ENCODE results near the gene WNT11.

The WNT11 gene

DNA sequence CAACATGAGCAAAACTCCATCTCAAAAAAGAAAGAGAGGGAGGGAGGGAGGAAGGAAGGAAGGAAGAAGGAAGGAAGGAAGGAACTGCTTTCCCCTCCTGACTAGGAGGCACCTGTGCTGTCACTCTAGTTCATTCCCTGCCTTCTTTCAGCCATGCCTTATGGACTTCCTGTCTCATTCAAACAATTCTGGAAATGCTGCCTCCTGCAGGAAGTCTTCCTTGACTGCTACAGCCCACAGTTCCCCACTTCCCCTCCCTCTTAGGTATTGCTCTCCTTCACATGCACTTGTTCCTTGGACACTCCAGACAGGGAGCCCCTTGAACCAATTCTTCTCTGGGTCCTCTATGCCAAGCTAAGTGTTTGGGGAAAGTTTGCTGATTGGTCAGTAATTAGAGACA, 31.6 kb upstream of the WNT11 start:
- TF ChIP-seq POLR2AphosphoS5 (IDR thresholded peaks at IDR 0.05; ENCODE audit: low read depth, low read length): no peak
- TF ChIP-seq, protein P1, sequence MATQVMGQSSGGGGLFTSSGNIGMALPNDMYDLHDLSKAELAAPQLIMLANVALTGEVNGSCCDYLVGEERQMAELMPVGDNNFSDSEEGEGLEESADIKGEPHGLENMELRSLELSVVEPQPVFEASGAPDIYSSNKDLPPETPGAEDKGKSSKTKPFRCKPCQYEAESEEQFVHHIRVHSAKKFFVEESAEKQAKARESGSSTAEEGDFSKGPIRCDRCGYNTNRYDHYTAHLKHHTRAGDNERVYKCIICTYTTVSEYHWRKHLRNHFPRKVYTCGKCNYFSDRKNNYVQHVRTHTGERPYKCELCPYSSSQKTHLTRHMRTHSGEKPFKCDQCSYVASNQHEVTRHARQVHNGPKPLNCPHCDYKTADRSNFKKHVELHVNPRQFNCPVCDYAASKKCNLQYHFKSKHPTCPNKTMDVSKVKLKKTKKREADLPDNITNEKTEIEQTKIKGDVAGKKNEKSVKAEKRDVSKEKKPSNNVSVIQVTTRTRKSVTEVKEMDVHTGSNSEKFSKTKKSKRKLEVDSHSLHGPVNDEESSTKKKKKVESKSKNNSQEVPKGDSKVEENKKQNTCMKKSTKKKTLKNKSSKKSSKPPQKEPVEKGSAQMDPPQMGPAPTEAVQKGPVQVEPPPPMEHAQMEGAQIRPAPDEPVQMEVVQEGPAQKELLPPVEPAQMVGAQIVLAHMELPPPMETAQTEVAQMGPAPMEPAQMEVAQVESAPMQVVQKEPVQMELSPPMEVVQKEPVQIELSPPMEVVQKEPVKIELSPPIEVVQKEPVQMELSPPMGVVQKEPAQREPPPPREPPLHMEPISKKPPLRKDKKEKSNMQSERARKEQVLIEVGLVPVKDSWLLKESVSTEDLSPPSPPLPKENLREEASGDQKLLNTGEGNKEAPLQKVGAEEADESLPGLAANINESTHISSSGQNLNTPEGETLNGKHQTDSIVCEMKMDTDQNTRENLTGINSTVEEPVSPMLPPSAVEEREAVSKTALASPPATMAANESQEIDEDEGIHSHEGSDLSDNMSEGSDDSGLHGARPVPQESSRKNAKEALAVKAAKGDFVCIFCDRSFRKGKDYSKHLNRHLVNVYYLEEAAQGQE (IDR thresholded peaks at IDR 0.05; ENCODE audit: insufficient read depth in 1 of 2, low read depth in 2 of 2, low read length in 2 of 2): no peak
- no peak for TF ChIP-seq SIN3A (IDR thresholded peaks at IDR 0.05; ENCODE audit: borderline replicate concordance, insufficient read depth, low read length)
- TF ChIP-seq TAF1 (IDR thresholded peaks at IDR 0.05; ENCODE audit: borderline replicate concordance, insufficient read depth, low read length): no peak
- no peak for TF ChIP-seq FOXP2 (optimal IDR thresholded peaks at IDR 0.05; ENCODE audit: borderline replicate concordance, extremely low read depth, extremely low read length, insufficient read depth)

DNA sequence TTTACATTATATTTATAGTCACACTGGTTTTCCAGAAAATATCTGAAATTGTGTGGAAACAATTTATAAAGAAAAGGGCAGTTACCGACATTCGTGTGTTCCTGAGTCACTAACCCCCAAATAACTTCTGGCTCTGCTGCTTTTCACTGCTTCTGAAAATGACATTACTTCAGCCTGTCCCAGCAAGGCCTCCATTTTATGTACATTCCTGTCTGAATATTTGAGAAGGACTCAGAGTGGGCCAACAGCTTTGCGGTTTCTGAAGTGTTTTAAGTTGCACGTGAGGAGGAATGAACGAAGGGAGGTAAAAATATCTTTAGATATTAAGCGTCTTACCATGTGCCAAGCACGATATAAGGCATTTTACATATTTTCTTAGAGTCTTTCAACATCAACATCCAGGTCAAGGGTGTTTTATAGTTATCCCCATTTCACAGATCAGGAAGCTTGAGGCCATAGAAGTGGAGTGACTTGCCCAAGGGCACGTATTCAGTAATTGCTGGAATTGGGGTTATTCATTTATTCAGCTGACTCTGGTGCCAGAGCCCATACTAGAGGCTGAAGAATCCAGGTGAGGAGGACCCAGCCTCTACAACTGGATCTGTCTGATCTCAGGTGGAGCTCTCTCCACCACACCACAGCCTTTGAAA, 30.8 kb upstream of the WNT11 start:
- TF ChIP-seq, protein P1 (IDR thresholded peaks at IDR 0.05; ENCODE audit: insufficient read depth in 1 of 2, low read depth in 2 of 2, low read length in 2 of 2): no peak
- TF ChIP-seq SIN3A (IDR thresholded peaks at IDR 0.05; ENCODE audit: borderline replicate concordance, insufficient read depth, low read length): no peak

DNA sequence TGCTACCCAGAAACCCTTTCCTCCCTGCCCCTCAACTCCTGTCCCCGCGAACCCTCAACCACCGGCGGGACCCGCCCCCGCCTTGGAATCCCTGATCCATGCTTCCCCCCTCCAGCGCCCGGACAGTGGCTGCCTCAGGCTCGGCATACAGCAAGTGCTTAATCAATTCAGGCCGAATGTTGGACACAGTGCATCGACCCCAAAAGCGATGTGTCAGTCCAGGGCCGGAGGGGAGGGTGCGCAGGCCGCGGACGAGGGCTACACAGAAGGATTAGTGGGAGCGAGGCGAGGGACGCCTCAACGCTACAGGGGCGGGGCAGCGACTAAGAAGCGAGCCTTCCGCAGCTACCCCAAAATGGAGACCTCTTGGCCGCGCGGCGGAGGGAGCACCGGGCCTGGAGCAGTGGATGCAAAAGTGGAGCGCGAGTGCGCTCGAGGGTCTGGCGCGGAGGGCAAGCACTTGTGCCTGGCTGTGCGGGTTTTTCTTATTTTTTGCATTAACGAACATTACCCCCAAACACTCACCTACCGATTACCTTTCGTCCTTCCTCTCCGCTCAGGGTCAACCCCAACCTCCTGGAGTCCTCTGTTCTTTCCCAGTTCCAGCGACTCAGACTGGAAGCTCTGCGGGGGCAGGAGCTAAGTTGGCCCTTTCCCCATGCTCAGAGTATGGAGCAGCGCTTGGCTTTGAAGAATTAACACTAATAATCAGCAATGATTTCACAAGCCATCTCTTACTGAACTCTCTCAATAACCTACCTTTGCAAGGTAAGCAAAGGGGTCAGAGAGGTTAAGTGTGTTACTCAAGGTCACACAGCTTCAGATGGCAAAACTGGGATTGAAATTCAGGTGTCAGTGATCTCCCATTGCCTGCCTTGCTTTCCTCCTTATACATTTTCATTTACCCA, 30.0 kb upstream of the WNT11 start:
- TF ChIP-seq, protein P1 (IDR thresholded peaks at IDR 0.05; ENCODE audit: insufficient read depth in 1 of 2, low read depth in 2 of 2, low read length in 2 of 2): no peak
- TF ChIP-seq POLR2AphosphoS5 (IDR thresholded peaks at IDR 0.05; ENCODE audit: low read depth, low read length): no peak
- no peak for TF ChIP-seq SIN3A (IDR thresholded peaks at IDR 0.05; ENCODE audit: borderline replicate concordance, insufficient read depth, low read length)
- TF ChIP-seq FOXP2 (optimal IDR thresholded peaks at IDR 0.05; ENCODE audit: borderline replicate concordance, extremely low read depth, extremely low read length, insufficient read depth): no peak
- no peak for TF ChIP-seq TAF1 (IDR thresholded peaks at IDR 0.05; ENCODE audit: borderline replicate concordance, insufficient read depth, low read length)

DNA sequence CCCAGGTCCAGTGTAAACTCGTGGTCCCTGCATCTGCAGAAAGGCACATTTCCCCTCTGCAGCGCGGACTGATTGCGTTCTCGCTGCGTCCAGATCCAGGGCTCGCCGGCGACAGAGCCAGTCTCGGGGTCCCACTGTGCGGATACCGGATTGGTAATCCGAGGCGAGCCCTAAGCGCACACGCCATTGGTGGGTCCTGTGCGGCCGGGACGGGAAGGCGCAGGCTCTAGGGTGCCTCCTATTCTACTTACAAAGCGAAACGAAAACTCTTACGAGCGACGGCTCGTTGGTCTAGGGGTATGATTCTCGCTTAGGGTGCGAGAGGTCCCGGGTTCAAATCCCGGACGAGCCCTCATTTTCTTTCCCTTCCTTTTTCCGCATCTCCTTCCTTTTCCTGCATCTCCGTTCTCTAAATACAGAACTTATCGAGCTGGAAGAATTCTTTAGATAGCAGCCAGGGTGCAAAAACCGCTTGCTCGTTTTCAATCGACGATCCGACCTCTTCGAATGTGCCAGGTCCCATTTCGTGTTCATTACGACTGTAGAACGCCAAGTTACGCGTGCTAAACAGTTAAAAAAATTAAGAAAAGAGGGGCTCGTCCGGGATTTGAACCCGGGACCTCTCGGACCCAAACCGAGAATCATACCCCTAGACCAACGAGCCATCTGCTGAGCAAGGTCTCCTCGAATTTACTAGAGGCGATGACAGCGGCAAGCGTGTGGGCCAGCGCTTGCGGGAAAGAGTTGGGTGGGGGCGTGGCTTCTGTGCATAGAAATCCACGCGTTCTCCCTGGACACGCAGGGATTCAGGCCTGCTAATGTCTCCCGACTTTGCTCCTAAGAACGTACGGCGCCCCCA, 29.2 kb upstream of the WNT11 start:
- TF ChIP-seq SIN3A (IDR thresholded peaks at IDR 0.05; ENCODE audit: borderline replicate concordance, insufficient read depth, low read length) (peak; percentile 50; the same call in 1 of the 2 replicates), TAF1 (IDR thresholded peaks at IDR 0.05; ENCODE audit: borderline replicate concordance, insufficient read depth, low read length) (no peak; the same call in 1 of the 2 replicates), FOXP2 (optimal IDR thresholded peaks at IDR 0.05; ENCODE audit: borderline replicate concordance, extremely low read depth, extremely low read length, insufficient read depth) (no peak), POLR2AphosphoS5 (IDR thresholded peaks at IDR 0.05; ENCODE audit: low read depth, low read length) (no peak; the same call in 1 of the 2 replicates)
- TF ChIP-seq, protein P1 (IDR thresholded peaks at IDR 0.05; ENCODE audit: insufficient read depth in 1 of 2, low read depth in 2 of 2, low read length in 2 of 2): no peak

Measured in PFSK-1 (cell line).